DOHH2 (cell line): ENCODE measurements around the gene ZNF747.

Source experiments
- H3F3A ChIP-seq: fragments of 200-600 bp; sonication (generic), shearing (Covaris generic); 2 replicates; pipeline ENCODE4 v1.6.0; 2016; ENCODE audit warnings: antibody characterized with exemption, mild to moderate bottlenecking; ENCODE audit not compliant: control insufficient read depth, insufficient read depth
- H3K27ac ChIP-seq: fragments of 200-600 bp; sonication (generic); 2 replicates; pipeline ENCODE4 v1.5.1; 2014; ENCODE audit warnings: low read depth, mild to moderate bottlenecking, low read length, moderate library complexity
- H3K27me3 ChIP-seq: fragments of 200-600 bp; sonication (generic); 2 replicates; pipeline ENCODE4 v1.6.1; 2014; ENCODE audit warnings: mild to moderate bottlenecking, low read length, mixed read lengths; ENCODE audit not compliant: control insufficient read depth
- H3K36me3 ChIP-seq: fragments of 200-600 bp; sonication (generic); 2 replicates; pipeline ENCODE4 v1.6.1; 2014; ENCODE audit warnings: mild to moderate bottlenecking, low read length, moderate library complexity, mixed read lengths; ENCODE audit not compliant: control insufficient read depth
- H3K4me1 ChIP-seq: fragments of 200-600 bp; sonication (generic); 2 replicates; pipeline ENCODE4 v1.6.1; 2014; ENCODE audit warnings: mild to moderate bottlenecking, low read length, mixed read lengths; ENCODE audit not compliant: control insufficient read depth
- H3K4me2 ChIP-seq: fragments of 200-600 bp; sonication (generic); 2 replicates; pipeline ENCODE4 v1.6.0; 2014; ENCODE audit warnings: mild to moderate bottlenecking, low read length, moderate library complexity
- H3K4me3 ChIP-seq: fragments of 200-600 bp; sonication (generic); 2 replicates; pipeline ENCODE4 v1.5.1; 2014; ENCODE audit warnings: mild to moderate bottlenecking, low read length, mixed read lengths
- H3K79me2 ChIP-seq: fragments of 200-600 bp; sonication (generic); 2 replicates; pipeline ENCODE4 v1.6.1; 2014; ENCODE audit warnings: mild to moderate bottlenecking, low read length, mixed read lengths; ENCODE audit not compliant: control insufficient read depth
- H3K9me2 ChIP-seq: fragments of 200-600 bp; sonication (generic); replicated peaks from 2 replicates; pipeline ENCODE4 v1.6.1; 2014; ENCODE audit warnings: mild to moderate bottlenecking, low read length, mixed read lengths; ENCODE audit not compliant: control insufficient read depth
- H3K9me3 ChIP-seq: fragments of 200-600 bp; sonication (generic); 2 replicates; pipeline ENCODE4 v1.6.1; 2014; ENCODE audit warnings: antibody characterized with exemption, low read length, mixed read lengths; ENCODE audit not compliant: control insufficient read depth, insufficient read depth
- H4K20me1 ChIP-seq: fragments of 200-600 bp; sonication (generic); 2 replicates; pipeline ENCODE4 v1.6.0; 2014; ENCODE audit warnings: low read depth, mild to moderate bottlenecking, antibody characterized with exemption, low read length, moderate library complexity; ENCODE audit not compliant: control insufficient read depth, insufficient read depth
- CTCF ChIP-seq: fragments of 200-600 bp; sonication (generic); IDR thresholded peaks from one replicate; pipeline ENCODE4 v1.5.1; 2014; ENCODE audit warnings: antibody characterized with exemption, mild to moderate bottlenecking, low read depth, low read length; ENCODE audit not compliant: poor library complexity, severe bottlenecking
- EZH2phosphoT487 ChIP-seq: fragments of 200-600 bp; sonication (generic); IDR thresholded peaks from 2 replicates; pipeline ENCODE4 v1.6.1; 2017; ENCODE audit warnings: borderline replicate concordance, mild to moderate bottlenecking, antibody characterized with exemption, low read length, moderate library complexity, mixed read lengths

The ZNF747 gene

GRCh38 chr16:30518552-30518951 lies 16.1 kb downstream of the ZNF747 start:
- no peaks in the 10 kb centered on the region for H3K79me2 ChIP-seq
- no peaks in the 10 kb centered on the region for H3K4me1 ChIP-seq
- H3K27me3 ChIP-seq, result no peaks in the 10 kb centered on the region
- peaks cover 18% of the 10 kb centered on the region for H3F3A ChIP-seq
- H3K9me2 ChIP-seq, result no peaks in the 10 kb centered on the region
- no peak overlapping the region for H3K4me2 ChIP-seq
- peaks cover 76% of the 10 kb centered on the region for H3K36me3 ChIP-seq
- H3K4me3 ChIP-seq, result no peak overlapping the region
- TF ChIP-seq EZH2phosphoT487 (no peak), CTCF (no peak)
- no peak overlapping the region for H3K27ac ChIP-seq
- H3K9me3 ChIP-seq, result no peaks in the 10 kb centered on the region
- H4K20me1 ChIP-seq, result no peaks in the 10 kb centered on the region

GRCh38 chr16:30515275-30515674 lies 19.4 kb downstream of the ZNF747 start:
- no peak overlapping the region for H3K27ac ChIP-seq
- H3K79me2 ChIP-seq, result no peaks in the 10 kb centered on the region
- TF ChIP-seq CTCF, result no peak
- no peak for TF ChIP-seq EZH2phosphoT487
- peaks cover 92% of the 10 kb centered on the region for H3K36me3 ChIP-seq
- H3K27me3 ChIP-seq, result no peaks in the 10 kb centered on the region
- no peaks in the 10 kb centered on the region for H3K4me1 ChIP-seq
- no peaks in the 10 kb centered on the region for H3K9me2 ChIP-seq
- H3K4me2 ChIP-seq, result no peak overlapping the region
- H3K4me3 ChIP-seq, result no peak overlapping the region
- H3F3A ChIP-seq, result peaks cover 3% of the 10 kb centered on the region; the same call in 1 of the 2 replicates
- H4K20me1 ChIP-seq, result no peaks in the 10 kb centered on the region
- no peaks in the 10 kb centered on the region for H3K9me3 ChIP-seq

- no peaks in the 10 kb centered on the region for H3K9me3 ChIP-seq
- peaks cover 78% of the 10 kb centered on the region for H3K36me3 ChIP-seq
- H4K20me1 ChIP-seq, result no peaks in the 10 kb centered on the region
- no peaks in the 10 kb centered on the region for H3K4me1 ChIP-seq
- no peak overlapping the region for H3K4me2 ChIP-seq
- TF ChIP-seq EZH2phosphoT487, result no peak
- TF ChIP-seq CTCF, result no peak
- no peaks in the 10 kb centered on the region for H3K9me2 ChIP-seq
- H3K79me2 ChIP-seq, result no peaks in the 10 kb centered on the region
- H3K27me3 ChIP-seq, result no peaks in the 10 kb centered on the region
- peaks cover 3% of the 10 kb centered on the region; the same call in 1 of the 2 replicates for H3F3A ChIP-seq
- H3K4me3 ChIP-seq, result no peak overlapping the region
- no peak overlapping the region for H3K27ac ChIP-seq
Measured at GRCh38 chr16:30511509-30511908, 23.1 kb downstream of the ZNF747 start.
